Suprapubic skin (tissue), 4 donors: Measurements from ENCODE around the gene GATAD2A.

Experiments
- EP300 ChIP-seq: sonication (generic); formaldehyde crosslinking; IDR thresholded peaks from one replicate; pipeline ENCODE4 v1.6.1; 2017; ENCODE audit warnings: antibody characterized with exemption
- POLR2A ChIP-seq, 2 donors: fragments of 450-650 bp; IDR thresholded peaks; one replicate each; pipeline ENCODE4 v1.6.1; 2017; ENCODE audit warnings: antibody characterized with exemption in 2 of 2, mild to moderate bottlenecking in 2 of 2, moderate library complexity in 2 of 2
- POLR2AphosphoS5 ChIP-seq, 3 donors: sonication (generic); formaldehyde crosslinking; IDR thresholded peaks; one replicate each; pipeline ENCODE4 v1.6.1; 2017; ENCODE audit warnings: antibody characterized with exemption in 3 of 3
- TF ChIP-seq, protein P1 (sequence below), 2 donors: fragments of 200-600 bp in 1 of 2; fragments of 450-650 bp in 1 of 2; sonication (generic) in 1 of 2; IDR thresholded peaks; one replicate each; pipeline ENCODE4 v1.5.1; 2016 to 2019; ENCODE audit warnings: antibody characterized with exemption in 2 of 2, mild to moderate bottlenecking in 1 of 2, moderate library complexity in 1 of 2

DNA sequence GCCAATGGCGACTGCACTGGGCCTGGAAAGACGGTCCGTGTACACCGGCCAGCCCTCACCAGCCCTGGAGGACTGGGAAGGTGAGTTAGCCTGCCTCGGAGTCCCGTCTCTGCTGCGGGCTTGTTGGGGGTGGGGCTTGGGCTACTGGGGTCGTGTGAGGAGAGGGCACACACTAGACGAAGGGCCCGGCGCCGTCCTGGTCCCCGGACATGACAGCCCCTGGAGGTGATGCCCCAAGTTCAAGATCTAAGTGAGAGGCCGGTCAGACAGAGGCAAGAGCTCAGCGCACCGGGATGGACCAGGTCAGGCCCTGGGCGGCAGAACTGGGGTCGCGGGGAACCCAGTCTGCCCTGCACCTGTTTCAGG, 134.2 kb downstream of the GATAD2A start:
- TF ChIP-seq, protein P1, sequence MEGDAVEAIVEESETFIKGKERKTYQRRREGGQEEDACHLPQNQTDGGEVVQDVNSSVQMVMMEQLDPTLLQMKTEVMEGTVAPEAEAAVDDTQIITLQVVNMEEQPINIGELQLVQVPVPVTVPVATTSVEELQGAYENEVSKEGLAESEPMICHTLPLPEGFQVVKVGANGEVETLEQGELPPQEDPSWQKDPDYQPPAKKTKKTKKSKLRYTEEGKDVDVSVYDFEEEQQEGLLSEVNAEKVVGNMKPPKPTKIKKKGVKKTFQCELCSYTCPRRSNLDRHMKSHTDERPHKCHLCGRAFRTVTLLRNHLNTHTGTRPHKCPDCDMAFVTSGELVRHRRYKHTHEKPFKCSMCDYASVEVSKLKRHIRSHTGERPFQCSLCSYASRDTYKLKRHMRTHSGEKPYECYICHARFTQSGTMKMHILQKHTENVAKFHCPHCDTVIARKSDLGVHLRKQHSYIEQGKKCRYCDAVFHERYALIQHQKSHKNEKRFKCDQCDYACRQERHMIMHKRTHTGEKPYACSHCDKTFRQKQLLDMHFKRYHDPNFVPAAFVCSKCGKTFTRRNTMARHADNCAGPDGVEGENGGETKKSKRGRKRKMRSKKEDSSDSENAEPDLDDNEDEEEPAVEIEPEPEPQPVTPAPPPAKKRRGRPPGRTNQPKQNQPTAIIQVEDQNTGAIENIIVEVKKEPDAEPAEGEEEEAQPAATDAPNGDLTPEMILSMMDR (IDR thresholded peaks at IDR 0.05) = no peak
- TF ChIP-seq POLR2A (IDR thresholded peaks at IDR 0.05) = no peak
- no peak for TF ChIP-seq EP300
- TF ChIP-seq POLR2AphosphoS5 (IDR thresholded peaks at IDR 0.05) = no peak
